Anterior cingulate cortex (tissue), 58 donors: Measurements from ENCODE around the gene DBNDD1.
"Not testable (repeated sequence)": the region's sequence is repeated elsewhere in the genome, so short reads cannot be mapped to it uniquely, and the experiment has no call there.

ENCODE experiments used
- DNase-seq, 58 donors: peaks; one replicate each; lab custom pipeline; 2025; lab: John Stamatoyannopoulos, UW

DBNDD1 gene, protein sequence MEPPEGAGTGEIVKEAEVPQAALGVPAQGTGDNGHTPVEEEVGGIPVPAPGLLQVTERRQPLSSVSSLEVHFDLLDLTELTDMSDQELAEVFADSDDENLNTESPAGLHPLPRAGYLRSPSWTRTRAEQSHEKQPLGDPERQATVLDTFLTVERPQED

DNA sequence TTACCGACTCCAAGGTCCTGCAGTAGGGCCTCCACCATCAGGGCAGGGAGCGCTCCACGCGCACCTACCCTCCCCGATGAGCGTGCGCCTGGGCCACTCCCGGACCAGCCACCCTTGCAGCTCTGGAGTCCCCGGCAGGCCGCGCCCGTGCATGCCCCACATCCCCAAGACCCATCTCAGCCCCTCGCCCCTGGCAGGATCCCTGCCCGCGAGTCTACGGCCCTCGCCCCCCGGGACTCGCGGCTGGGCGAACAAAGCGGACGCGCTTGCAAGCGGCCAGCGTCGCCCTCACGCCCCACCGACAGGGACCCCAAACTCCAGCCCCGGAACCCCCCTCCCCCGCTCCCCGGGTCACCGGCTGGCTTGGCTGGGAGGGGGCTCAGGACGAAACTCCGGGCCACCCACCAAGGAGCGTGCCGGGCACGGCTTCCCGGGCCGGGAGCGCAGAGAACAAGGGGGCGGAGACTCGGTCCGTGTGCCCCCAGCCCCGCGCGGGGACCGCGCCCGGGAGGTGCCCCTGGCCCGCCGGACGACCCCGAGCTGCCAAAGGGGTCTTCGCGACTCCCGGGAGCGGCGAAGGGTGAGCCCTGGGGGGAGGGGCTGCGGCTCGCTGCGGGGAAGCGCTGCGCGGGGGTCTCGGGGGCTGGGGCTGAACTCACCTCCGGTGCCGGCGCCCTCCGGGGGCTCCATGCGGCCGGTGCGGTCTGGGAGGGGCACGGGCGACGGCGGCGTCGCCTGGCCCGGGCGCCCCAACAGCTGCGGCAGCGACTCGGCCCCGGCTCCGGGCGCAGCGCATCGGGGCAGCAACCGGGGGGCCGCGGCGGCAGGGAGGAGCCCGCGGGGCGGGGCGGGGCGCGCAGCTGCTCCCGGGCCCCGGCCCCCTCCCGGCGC is at the start of gene DBNDD1:
Gene DBNDD1 (minus strand): TSS at position 805 of the 891 bp plus-strand sequence. CDS start 115 bp downstream, at position 690.
- DNase-seq, result peak in 7 of 58 donors; percentile 15 to 34 (median 25)

DNA sequence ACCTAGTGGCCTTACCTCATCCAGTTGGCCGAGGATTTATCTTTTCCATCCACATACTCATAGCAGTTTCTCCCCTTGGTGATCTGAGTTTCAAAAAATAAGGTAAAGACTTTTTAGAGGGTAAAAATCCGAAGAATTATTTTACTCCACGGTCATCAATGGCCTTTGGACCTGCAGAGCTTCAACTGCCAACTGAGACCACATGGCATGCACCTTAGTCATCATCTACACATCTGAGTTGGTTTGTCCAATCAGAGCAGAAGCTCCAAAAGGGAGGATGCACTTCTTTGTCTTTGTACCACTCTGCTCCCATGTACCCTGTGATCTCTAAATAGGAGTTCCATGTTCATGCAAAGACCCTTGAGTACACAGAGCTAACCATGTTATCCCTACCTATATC is 42.2 kb upstream of the DBNDD1 start:
- no peak for DNase-seq

DNA sequence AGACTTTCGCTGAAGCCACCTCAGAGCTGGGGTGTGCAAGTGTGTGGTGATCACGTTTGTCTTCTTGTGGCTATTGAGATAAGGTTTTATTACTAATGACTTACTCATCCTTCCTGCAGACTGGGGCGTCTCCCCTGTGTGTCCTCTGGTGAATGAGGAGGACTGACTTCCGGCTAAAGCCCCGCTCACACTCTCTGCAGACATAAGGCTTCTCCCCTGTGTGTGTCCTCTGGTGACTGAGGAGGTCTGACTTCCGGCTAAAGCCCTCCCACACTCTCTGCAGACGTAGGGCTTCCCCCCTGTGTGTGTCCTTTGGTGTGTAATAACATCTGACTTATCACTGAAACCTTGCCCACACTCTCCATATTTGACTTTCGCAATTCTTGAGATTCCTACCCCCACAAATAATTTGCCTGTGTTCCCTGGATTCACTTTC is 38.5 kb upstream of the DBNDD1 start:
- DNase-seq, result no peak

DNA sequence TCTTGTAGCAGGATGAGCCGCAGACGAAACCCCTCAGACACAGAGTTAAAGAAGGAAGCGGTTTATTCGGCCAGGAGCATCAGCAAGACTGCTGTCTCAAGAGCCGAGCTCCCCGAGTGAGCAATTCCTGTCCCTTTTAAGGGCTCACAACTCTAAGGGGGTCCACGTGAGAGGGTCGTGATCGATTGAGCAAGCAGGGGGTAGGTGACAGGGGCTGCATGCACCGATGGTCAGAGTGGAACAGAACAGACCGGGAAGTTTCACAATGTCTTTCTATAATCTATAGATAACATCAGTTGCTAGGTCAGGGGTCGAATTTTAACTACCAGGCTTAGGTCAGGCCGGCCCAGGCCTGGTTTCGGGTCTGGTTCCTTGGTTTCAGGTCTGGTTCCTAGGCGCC is 37.3 kb upstream of the DBNDD1 start:
- not testable (repeated sequence) for DNase-seq

- DNase-seq, result no peak
Observed at GRCh38 chr16:90055371-90055770, 36.1 kb upstream of the DBNDD1 start.

DNA sequence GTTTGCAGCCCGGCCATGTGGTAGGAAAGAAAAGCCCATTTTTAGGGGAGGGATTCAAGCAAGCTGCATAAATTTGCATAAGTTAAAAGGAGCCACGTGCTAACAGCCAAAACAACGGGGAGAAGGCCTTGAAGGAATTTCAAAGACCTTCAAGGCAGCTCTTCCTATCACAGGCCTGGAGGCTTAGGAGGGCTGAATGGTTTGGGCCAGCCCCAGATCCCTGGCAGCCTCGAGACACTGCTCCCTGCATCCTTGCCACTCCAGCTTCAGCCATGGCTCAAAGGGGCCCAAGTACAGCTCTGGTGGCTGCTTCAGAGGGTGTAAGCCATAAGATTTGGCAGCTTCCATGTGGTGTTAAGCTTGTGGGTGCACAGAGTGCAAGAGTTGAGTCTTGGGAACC is 35.3 kb upstream of the DBNDD1 start:
- DNase-seq, result no peak

- DNase-seq, result no peak
Observed at GRCh38 chr16:90053902-90054500, 34.7 kb upstream of the DBNDD1 start.

DNA sequence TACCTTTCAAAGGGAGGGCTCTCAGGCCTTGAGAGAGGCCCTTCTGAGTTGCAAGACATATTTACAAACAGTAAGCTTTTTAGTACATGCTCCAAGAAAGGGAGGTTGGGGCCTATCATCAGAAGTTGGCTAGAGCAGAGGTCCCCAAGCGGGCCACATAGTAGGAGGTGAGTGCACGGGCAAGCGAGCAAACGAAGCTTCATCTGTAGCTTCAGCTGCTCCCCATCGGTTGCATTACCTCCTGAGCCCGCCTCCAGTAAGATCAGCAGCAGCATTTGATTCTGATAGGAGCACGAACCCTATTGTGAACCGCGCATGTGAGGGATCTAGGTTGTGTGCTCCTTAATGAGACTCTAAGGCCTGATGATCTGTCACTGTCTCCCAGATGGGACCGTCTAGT is 31.7 kb upstream of the DBNDD1 start:
- no peak for DNase-seq

GRCh38 chr16:90048737-90049330 is 29.6 kb upstream of the DBNDD1 start:
- DNase-seq, result no peak

DNA sequence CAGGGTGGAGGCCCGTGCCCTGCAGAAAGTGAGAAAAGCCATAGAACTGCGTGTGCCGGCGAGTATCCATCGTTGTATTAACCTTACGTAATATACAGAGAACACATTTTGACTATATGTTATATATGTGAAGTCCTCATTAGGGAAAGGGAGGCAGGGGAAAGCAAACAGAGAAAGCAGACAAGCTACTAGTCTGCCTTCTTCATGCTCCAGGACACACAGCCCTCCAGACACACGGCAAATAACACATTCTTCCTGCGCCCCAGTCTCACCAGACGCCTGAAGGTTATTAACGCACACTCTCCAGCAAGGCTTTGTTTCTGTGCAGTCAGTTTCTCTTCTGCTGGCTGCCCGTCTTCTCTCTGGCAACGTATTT is 29.1 kb upstream of the DBNDD1 start:
- no peak for DNase-seq

- DNase-seq, result no peak
Observed at GRCh38 chr16:90047714-90048346, 28.6 kb upstream of the DBNDD1 start.

DNA sequence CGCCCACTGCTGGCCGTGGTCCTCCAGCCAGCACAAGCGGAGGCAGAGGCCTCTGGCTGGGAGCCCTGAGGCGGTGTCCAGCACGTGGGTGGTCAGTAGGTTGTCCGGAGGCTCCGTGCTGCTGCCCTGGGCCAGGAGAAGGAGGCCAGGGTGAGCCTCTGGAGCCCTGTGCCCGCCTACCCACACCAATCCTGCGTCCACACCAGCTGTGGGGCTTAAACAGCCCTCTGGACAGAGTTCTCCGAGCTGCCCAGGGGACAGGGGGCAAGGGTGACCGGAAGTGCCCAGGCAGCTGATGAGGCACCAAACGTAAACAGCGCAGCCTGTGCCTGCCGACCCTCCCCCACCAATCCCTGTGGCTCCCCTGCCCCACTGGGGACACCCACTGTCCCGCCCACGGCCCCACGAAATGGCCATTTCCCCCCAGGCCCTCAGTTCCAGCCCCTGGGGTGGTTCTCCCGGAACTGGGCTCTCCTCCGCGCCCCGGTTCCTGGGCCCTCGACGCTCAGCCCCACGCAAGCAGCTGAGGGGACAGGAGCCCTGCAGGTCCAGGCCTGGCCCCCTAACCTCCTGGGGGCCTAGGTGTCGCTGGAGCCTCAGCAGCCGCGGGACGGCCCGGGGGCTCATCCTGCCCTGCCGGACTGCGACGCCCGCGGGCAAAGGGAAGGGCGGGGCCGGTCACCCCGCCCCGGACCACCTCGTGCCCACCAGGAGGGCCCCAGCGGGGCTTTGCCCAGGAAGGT is 27.9 kb upstream of the DBNDD1 start:
- DNase-seq, result peak in 7 of 58 donors; percentile 13 to 53 (median 25)

GRCh38 chr16:90046122-90046970 is 27.1 kb upstream of the DBNDD1 start:
- no peak for DNase-seq

GRCh38 chr16:90044111-90044551 is 24.9 kb upstream of the DBNDD1 start:
- DNase-seq, result no peak

- no peak for DNase-seq
Observed at GRCh38 chr16:90043526-90043925, 24.3 kb upstream of the DBNDD1 start.

- DNase-seq, result no peak
Observed at GRCh38 chr16:90042946-90043514, 23.8 kb upstream of the DBNDD1 start.

- no peak for DNase-seq
Observed at GRCh38 chr16:90041896-90042473, 22.7 kb upstream of the DBNDD1 start.
